AG04450 (cell line): ENCODE measurements around the gene RIPK3. TPM values are rescaled to one million over a fixed set of nuclear protein-coding genes. Genes with fewer than 3 reads are reported as not detected.

Source experiments
- CTCF ChIA-PET: fragments of 300-600, 350-600 bp; formaldehyde crosslinking; extraction: SDS; loops from one replicate; lab custom pipeline; 2022; ENCODE audit warnings: antibody characterized with exemption, inconsistent platforms; lab: Charles Lee
- POLR2A ChIA-PET: fragments of 350-600 bp; formaldehyde crosslinking; extraction: SDS; loops from one replicate; lab custom pipeline; 2021; ENCODE audit warnings: antibody characterized with exemption, inconsistent platforms; lab: Yijun Ruan, JAX
- DNase-seq: peaks from one replicate; pipeline ENCODE4 v3.0.0-alpha.2; 2011; ENCODE audit warnings: low read depth, low spot score
- H3K27ac ChIP-seq: one replicate; pipeline ENCODE4 v1.5.1; 2012; ENCODE audit warnings: low read depth, low read length, control low read depth
- H3K27me3 ChIP-seq: one replicate; pipeline ENCODE4 v1.6.0; 2012; ENCODE audit warnings: low read length; ENCODE audit not compliant: control insufficient read depth, insufficient read depth
- H3K4me3 ChIP-seq: 2 replicates; pipeline ENCODE4 v1.5.1; 2011; ENCODE audit warnings: mild to moderate bottlenecking, low read depth, low read length, control low read depth
- H3K9me3 ChIP-seq: 2 replicates; pipeline ENCODE4 v1.5.1; 2012; ENCODE audit warnings: low read length; ENCODE audit not compliant: control insufficient read depth, insufficient read depth
- polyA plus RNA-seq: library from polyadenylated mRNA; depleted of rRNA; stranded (reverse); fragments of >200 nt; gene quantifications from 2 replicates; pipeline ENCODE4 v1.2.3, GENCODE V29; 2011
- TF ChIP-seq, protein P1 (sequence below): IDR thresholded peaks from 2 replicates; pipeline ENCODE4 v1.5.1; 2011; ENCODE audit warnings: low read depth, low read length, control low read depth, inconsistent platforms

Gene RIPK3
- polyA plus RNA-seq, 1 experiment: not detected

DNA sequence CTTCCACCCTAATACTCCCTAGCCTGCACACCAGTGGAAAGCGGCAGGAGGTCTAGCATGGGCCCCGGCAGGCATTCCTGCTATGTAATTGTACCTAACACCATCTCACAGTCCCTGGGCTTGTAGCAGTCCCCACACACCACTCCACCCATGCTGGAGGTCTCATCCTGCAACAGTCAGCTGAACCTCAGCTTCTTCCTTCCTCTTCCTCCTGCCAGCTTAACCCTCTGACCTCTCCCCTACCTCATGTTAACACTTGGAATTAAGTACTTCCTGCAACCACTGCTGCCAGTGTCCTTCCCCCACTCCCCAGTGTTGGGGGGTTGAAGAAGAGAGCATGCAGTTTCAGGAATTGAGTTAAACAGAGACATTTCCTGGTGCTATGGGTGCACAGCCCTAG, 12.5 kb downstream of the RIPK3 start:
- H3K27ac ChIP-seq: no peak overlapping the region
- CTCF ChIA-PET: interaction anchor here (1.2 to 21.9 kb wide), 4 partner anchors 20 to 106 kb away, joined by 3 to 712 read pairs (median 18); partner anchors contain the start of genes CBLN3, CIDEB and KHNYN
- H3K4me3 ChIP-seq: no peak overlapping the region
- no peak for DNase-seq
- TF ChIP-seq, protein P1, sequence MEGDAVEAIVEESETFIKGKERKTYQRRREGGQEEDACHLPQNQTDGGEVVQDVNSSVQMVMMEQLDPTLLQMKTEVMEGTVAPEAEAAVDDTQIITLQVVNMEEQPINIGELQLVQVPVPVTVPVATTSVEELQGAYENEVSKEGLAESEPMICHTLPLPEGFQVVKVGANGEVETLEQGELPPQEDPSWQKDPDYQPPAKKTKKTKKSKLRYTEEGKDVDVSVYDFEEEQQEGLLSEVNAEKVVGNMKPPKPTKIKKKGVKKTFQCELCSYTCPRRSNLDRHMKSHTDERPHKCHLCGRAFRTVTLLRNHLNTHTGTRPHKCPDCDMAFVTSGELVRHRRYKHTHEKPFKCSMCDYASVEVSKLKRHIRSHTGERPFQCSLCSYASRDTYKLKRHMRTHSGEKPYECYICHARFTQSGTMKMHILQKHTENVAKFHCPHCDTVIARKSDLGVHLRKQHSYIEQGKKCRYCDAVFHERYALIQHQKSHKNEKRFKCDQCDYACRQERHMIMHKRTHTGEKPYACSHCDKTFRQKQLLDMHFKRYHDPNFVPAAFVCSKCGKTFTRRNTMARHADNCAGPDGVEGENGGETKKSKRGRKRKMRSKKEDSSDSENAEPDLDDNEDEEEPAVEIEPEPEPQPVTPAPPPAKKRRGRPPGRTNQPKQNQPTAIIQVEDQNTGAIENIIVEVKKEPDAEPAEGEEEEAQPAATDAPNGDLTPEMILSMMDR: no peak
- peaks cover 28% of the 10 kb centered on the region for H3K27me3 ChIP-seq
- POLR2A ChIA-PET: interaction anchor here (0.9 kb wide), 1 partner anchor 39 kb away, joined by 6 read pairs; no protein-coding TSS in a partner anchor
- H3K9me3 ChIP-seq: no peaks in the 10 kb centered on the region; the same call in 1 of the 2 replicates

- ChIA-PET POLR2A (no interaction called here), CTCF (interaction anchor here (0.8 to 21.9 kb wide), 3 partner anchors 18 to 107 kb away, joined by 6 to 712 read pairs (median 29); partner anchors contain the start of genes CBLN3, CIDEB and KHNYN)
- Histone ChIP-seq H3K9me3 (no peaks in the 10 kb centered on the region; the same call in 1 of the 2 replicates), H3K4me3 (no peak overlapping the region), H3K27me3 (peaks cover 29% of the 10 kb centered on the region), H3K27ac (no peak overlapping the region)
- TF ChIP-seq, protein P1: no peak
- DNase-seq: no peak
Observed at GRCh38 chr14:24325963-24326362, 13.8 kb downstream of the RIPK3 start.

- Histone ChIP-seq H3K4me3 (no peak overlapping the region), H3K27me3 (peaks cover 29% of the 10 kb centered on the region), H3K27ac (no peak overlapping the region), H3K9me3 (no peaks in the 10 kb centered on the region; the same call in 1 of the 2 replicates)
- POLR2A ChIA-PET: interaction anchor here (1.1 kb wide), 1 partner anchor 113 kb away, joined by 4 read pairs; no protein-coding TSS in a partner anchor
- no peak for DNase-seq
- TF ChIP-seq, protein P1: no peak
- CTCF ChIA-PET: interaction anchor here (1.6 to 21.9 kb wide), 3 partner anchors 8 to 108 kb away, joined by 19 to 712 read pairs (median 38); partner anchors contain the start of genes CBLN3, CIDEB, KHNYN and LTB4R2
Observed at GRCh38 chr14:24325041-24325530, 14.7 kb downstream of the RIPK3 start.

DNA sequence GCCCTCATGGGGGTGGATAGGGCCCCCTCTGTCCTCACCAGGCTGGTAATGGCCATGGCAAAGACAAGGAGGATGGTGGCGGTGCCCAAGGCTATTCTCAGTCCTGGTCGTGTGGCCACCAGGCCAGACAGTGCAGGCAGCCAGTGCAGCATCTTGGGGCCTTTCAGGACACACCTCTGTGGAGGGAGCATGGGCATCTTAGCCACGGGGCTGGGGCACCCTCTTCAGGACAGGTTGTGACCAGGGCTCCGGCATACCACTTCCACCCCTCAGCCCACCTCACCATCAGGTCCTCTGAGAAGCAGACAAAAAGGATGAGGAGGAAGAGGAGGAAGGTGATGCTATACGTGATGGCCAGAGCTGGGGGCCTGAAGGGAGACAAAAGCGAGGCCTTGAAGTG, 15.8 kb downstream of the RIPK3 start:
- CTCF ChIA-PET: interaction anchor here (1.6 to 21.9 kb wide), 3 partner anchors 9 to 109 kb away, joined by 19 to 712 read pairs (median 38); partner anchors contain the start of genes CBLN3, CIDEB, KHNYN and LTB4R2

More for the DNA sequence above, 15.8 kb downstream of the RIPK3 start:
- Histone ChIP-seq H3K27ac (no peak overlapping the region), H3K9me3 (no peaks in the 10 kb centered on the region), H3K27me3 (peaks cover 34% of the 10 kb centered on the region), H3K4me3 (no peak overlapping the region)
- no peak for DNase-seq
- TF ChIP-seq, protein P1: no peak
- POLR2A ChIA-PET: interaction anchor here (1.1 kb wide), 1 partner anchor 114 kb away, joined by 4 read pairs; no protein-coding TSS in a partner anchor
